AG04449 (cell line): Measurements from ENCODE around the gene P2RX6.

ENCODE experiments used
- CTCF ChIA-PET: fragments of 350-600 bp; formaldehyde crosslinking; extraction: SDS; loops from one replicate; lab custom pipeline; 2021; ENCODE audit warnings: antibody characterized with exemption; lab: Yijun Ruan, JAX
- POLR2A ChIA-PET: fragments of 400-600, 350-600 bp; formaldehyde crosslinking; extraction: SDS; loops from one replicate; lab custom pipeline; 2020; ENCODE audit warnings: antibody characterized with exemption, inconsistent platforms; lab: Yijun Ruan, JAX
- DNase-seq: peaks from one replicate; pipeline ENCODE4 v3.0.0-alpha.2; 2010; ENCODE audit warnings: low read depth, low spot score
- H3K4me3 ChIP-seq: 2 replicates; pipeline ENCODE4 v1.5.1; 2011; ENCODE audit warnings: low read depth, mild to moderate bottlenecking, control low read depth, low read length
- CTCF ChIP-seq: IDR thresholded peaks from one replicate; pipeline ENCODE4 v1.5.1; 2011; ENCODE audit warnings: mild to moderate bottlenecking, moderate library complexity, low read length, control low read depth, inconsistent platforms; ENCODE audit not compliant: insufficient read depth; ENCODE audit errors: missing control alignments

P2RX6 gene

GRCh38 chr22:20983081-20983771 lies 31.7 kb upstream of the P2RX6 start:
- ChIA-PET POLR2A (interaction anchor here (1.7 to 3.1 kb wide), 2 partner anchors 17 to 19 kb away, joined by 15 to 20 read pairs; partner anchors contain the start of gene THAP7), CTCF (interaction anchor here (0.9 to 3.2 kb wide), 7 partner anchors 7 to 120 kb away, joined by 3 to 16 read pairs (median 5); partner anchors contain the start of genes AIFM3 and P2RX6)
- no peak for DNase-seq
- peak overlapping the region; percentile 90 for H3K4me3 ChIP-seq
- no peak for TF ChIP-seq CTCF

GRCh38 chr22:20985720-20986119 lies 29.2 kb upstream of the P2RX6 start:
- no peak for DNase-seq
- no peak overlapping the region for H3K4me3 ChIP-seq
- POLR2A ChIA-PET, result no interaction called here
- CTCF ChIA-PET, result interaction anchor here (1.4 kb wide), 1 partner anchor 100 kb away, joined by 5 read pairs; no protein-coding TSS in a partner anchor
- TF ChIP-seq CTCF, result no peak

GRCh38 chr22:20986365-20986764 lies 28.6 kb upstream of the P2RX6 start:
- CTCF ChIA-PET, result interaction anchor here (1.4 kb wide), 1 partner anchor 101 kb away, joined by 5 read pairs; no protein-coding TSS in a partner anchor
- no peak overlapping the region for H3K4me3 ChIP-seq
- no peak for DNase-seq
- POLR2A ChIA-PET, result no interaction called here
- no peak for TF ChIP-seq CTCF

GRCh38 chr22:20987375-20987774 lies 27.6 kb upstream of the P2RX6 start:
- TF ChIP-seq CTCF, result no peak
- H3K4me3 ChIP-seq, result no peak overlapping the region
- ChIA-PET CTCF (no interaction called here), POLR2A (no interaction called here)
- no peak for DNase-seq

- POLR2A ChIA-PET, result no interaction called here
- no peak overlapping the region for H3K4me3 ChIP-seq
- DNase-seq, result no peak
- no peak for TF ChIP-seq CTCF
- CTCF ChIA-PET, result interaction anchor here (2.3 kb wide), 1 partner anchor 12 kb away, joined by 10 read pairs; no protein-coding TSS in a partner anchor
Measured at GRCh38 chr22:20988573-20989322, 26.2 kb upstream of the P2RX6 start.
